ENCODE results near the gene FTO. TPM values are rescaled to one million over a fixed set of nuclear protein-coding genes. Genes with fewer than 3 reads are reported as not detected.

Gene FTO
- total and polyA plus RNA-seq, 12 donors: 17.8 to 310 (median 156) TPM

DNA sequence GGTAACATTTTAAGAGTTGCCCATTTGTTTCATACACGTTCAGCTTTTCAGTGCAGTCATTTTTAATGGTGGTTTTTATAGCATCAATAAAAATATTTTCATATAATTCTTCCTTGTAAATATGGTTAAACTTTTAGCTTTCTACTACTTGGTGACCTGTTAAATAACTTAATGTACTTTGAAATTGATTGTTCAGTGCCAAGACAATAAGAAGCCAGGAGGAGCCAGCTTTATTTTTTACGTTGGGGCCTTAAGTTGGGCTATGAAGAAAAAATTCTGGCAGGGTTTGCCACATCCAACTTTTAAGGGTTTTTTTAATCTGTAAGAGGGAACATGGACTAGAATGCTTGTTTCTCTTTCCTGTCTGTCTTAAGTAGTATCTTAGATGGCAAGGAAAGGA lies 284.2 kb downstream of the FTO start:
- no peak for TF ChIP-seq POLR2A (IDR thresholded peaks at IDR 0.05)
- TF ChIP-seq, protein P1, sequence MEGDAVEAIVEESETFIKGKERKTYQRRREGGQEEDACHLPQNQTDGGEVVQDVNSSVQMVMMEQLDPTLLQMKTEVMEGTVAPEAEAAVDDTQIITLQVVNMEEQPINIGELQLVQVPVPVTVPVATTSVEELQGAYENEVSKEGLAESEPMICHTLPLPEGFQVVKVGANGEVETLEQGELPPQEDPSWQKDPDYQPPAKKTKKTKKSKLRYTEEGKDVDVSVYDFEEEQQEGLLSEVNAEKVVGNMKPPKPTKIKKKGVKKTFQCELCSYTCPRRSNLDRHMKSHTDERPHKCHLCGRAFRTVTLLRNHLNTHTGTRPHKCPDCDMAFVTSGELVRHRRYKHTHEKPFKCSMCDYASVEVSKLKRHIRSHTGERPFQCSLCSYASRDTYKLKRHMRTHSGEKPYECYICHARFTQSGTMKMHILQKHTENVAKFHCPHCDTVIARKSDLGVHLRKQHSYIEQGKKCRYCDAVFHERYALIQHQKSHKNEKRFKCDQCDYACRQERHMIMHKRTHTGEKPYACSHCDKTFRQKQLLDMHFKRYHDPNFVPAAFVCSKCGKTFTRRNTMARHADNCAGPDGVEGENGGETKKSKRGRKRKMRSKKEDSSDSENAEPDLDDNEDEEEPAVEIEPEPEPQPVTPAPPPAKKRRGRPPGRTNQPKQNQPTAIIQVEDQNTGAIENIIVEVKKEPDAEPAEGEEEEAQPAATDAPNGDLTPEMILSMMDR (IDR thresholded peaks at IDR 0.05): no peak
- intact Hi-C loops (cut with DNase I): no loop called here
- 76 to 83% (median 80%) methylated on average over 2 of the region's 2 CpGs for WGBS, 4 donors

DNA sequence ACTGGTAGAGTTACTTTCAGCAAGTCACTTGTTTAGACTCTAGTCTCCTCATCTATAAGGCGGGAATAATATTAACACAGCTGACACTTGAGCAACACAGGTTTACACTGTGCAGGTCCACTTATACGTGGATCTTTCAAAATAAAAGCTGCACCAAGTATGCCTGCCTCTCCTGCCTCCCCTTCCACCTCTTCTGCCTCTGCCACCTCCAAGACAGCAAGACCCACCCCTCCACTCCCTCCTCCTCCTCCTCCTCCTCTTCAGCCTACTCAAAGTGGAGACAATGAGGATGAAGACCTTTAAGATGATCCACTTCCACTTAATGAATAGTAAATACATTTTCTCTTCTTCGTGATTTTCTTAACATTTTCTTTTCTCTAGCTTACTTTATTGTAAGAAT lies 285.6 kb downstream of the FTO start:
- Histone ChIP-seq H3K27me3 (no peaks in the 10 kb centered on the region), H3K4me1 (replicated peaks in 1 of 2) (peaks cover 0 to 13% of the 10 kb centered on the region in 2 donors), H3K4me3 (no peak overlapping the region), H3K27ac (no peak overlapping the region), H3K9me3 (replicated peaks in 1 of 3) (no peaks in the 10 kb centered on the region), H3K36me3 (replicated peaks in 1 of 2) (no peaks in the 10 kb centered on the region)
- DNase-seq: no peak
- TF ChIP-seq POLR2A (IDR thresholded peaks at IDR 0.05): no peak
- TF ChIP-seq, protein P1 (IDR thresholded peaks at IDR 0.05): no peak
- intact Hi-C loops (cut with DNase I): no loop called here
- WGBS, 4 donors: 85 to 97% (median 94%) methylated on average over 3 of the region's 3 CpGs

More for the DNA sequence above, 284.2 kb downstream of the FTO start:
- no peak overlapping the region for H3K27ac ChIP-seq
- peaks cover 0 to 13% of the 10 kb centered on the region in 2 donors for H3K4me1 ChIP-seq (replicated peaks in 1 of 2)
- no peaks in the 10 kb centered on the region for H3K9me3 ChIP-seq (replicated peaks in 1 of 3)
- H3K36me3 ChIP-seq (replicated peaks in 1 of 2): no peaks in the 10 kb centered on the region
- DNase-seq: no peak
- H3K4me3 ChIP-seq: no peak overlapping the region
- no peaks in the 10 kb centered on the region for H3K27me3 ChIP-seq

DNA sequence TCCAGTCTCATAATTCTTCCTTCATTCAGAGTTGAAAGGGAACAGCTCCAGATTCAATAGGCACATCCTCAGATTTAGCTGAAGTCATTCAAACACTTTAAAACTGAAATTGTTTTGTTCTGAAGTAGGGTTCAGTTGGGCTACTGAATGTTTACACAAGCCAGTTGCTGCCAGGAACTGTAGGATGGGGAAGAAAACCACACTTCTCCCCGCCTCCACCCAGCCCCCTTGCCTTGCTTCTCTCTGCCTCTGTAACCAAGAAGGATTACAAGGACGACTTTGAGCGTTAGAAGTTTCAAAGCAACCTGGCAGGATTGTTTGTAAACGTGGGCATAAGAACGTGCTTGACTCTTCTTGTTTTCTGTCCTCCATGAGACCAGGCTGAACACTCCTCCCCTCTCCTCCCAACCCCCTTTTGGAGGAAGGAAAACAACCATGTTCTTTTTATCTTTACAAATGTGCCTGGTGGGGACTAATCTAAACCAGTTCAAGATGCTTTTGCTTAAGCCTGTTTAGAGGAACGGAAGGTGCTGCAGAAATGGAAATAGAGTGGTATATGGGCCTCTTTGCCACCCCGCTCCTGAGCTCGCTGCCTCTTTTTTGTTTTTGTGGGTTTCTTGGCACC lies 287.9 kb downstream of the FTO start:
- WGBS, 4 donors: 44 to 51% (median 49%) methylated on average over 8 of the region's 8 CpGs
- no peak for DNase-seq
- intact Hi-C loops (cut with DNase I): no loop called here

DNA sequence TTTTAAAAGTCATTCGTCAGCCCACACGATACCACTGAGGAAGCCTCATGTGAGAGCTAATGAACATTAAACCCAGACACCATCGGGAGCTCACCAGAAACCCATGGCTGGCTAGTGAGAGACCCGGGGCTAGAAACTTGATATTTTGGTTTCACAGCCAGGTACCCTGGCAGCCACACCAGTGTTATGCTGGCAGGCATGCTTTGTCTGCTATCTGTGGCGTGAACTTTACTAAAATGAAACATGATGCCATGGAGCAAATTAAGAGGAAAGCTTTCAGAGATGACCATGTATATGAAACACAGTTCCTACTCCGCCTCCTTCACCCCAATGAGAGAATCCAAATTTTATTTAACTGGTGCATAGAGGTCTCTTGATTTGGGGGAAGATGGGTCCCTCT lies 291.4 kb downstream of the FTO start:
- Histone ChIP-seq H3K27ac (no peak overlapping the region), H3K36me3 (replicated peaks in 1 of 2) (no peaks in the 10 kb centered on the region), H3K4me1 (replicated peaks in 1 of 2) (peaks cover 0 to 13% of the 10 kb centered on the region in 2 donors), H3K27me3 (no peaks in the 10 kb centered on the region), H3K4me3 (no peak overlapping the region), H3K9me3 (replicated peaks in 1 of 3) (no peaks in the 10 kb centered on the region)
- no peak for TF ChIP-seq POLR2A (IDR thresholded peaks at IDR 0.05)
- TF ChIP-seq, protein P1 (IDR thresholded peaks at IDR 0.05): no peak
- intact Hi-C loops (cut with DNase I): no loop called here
- WGBS, 4 donors: 90 to 96% (median 92%) methylated on average over 6 of the region's 6 CpGs
- DNase-seq: no peak

More for the DNA sequence above, 287.9 kb downstream of the FTO start:
- Histone ChIP-seq H3K4me1 (replicated peaks in 1 of 2) (peaks cover 0 to 13% of the 10 kb centered on the region in 2 donors), H3K9me3 (replicated peaks in 1 of 3) (no peaks in the 10 kb centered on the region), H3K27ac (no peak overlapping the region), H3K27me3 (no peaks in the 10 kb centered on the region), H3K36me3 (replicated peaks in 1 of 2) (no peaks in the 10 kb centered on the region), H3K4me3 (no peak overlapping the region)
- TF ChIP-seq, protein P1 (IDR thresholded peaks at IDR 0.05): no peak
- no peak for TF ChIP-seq POLR2A (IDR thresholded peaks at IDR 0.05)

Measured in adrenal gland (tissue), 12 donors.